IPS-NIHi7 (cell line): ENCODE measurements around the gene CELA2A.
"Not testable (repeated sequence)": the region's sequence is repeated elsewhere in the genome, so short reads cannot be mapped to it uniquely, and the experiment has no call there.

Source experiments
- DNase-seq: peaks from one replicate; pipeline ENCODE4 v3.0.0; 2012; ENCODE audit warnings: mixed read lengths; ENCODE audit errors: extremely low spot score

CELA2A gene

GRCh38 chr1:15424981-15425380, 31.6 kb upstream of the CELA2A start:
- no peak for DNase-seq

- DNase-seq, result no peak
Observed at GRCh38 chr1:15425521-15425920, 31.0 kb upstream of the CELA2A start.

- DNase-seq, result no peak
Observed at GRCh38 chr1:15425958-15426357, 30.6 kb upstream of the CELA2A start.

- no peak for DNase-seq
Observed at GRCh38 chr1:15426492-15427279, 29.8 kb upstream of the CELA2A start.

GRCh38 chr1:15427280-15427666, 29.3 kb upstream of the CELA2A start:
- DNase-seq, result no peak

GRCh38 chr1:15428252-15428651, 28.3 kb upstream of the CELA2A start:
- DNase-seq, result not testable (repeated sequence)

- no peak for DNase-seq
Observed at GRCh38 chr1:15428815-15429435, 27.6 kb upstream of the CELA2A start.

- DNase-seq, result no peak
Observed at GRCh38 chr1:15429701-15430149, 26.8 kb upstream of the CELA2A start.

- DNase-seq, result peak; percentile 97
Observed at GRCh38 chr1:15430787-15431570, 25.6 kb upstream of the CELA2A start.

GRCh38 chr1:15431571-15431948, 25.0 kb upstream of the CELA2A start:
- DNase-seq, result no peak

- no peak for DNase-seq
Observed at GRCh38 chr1:15432324-15432723, 24.2 kb upstream of the CELA2A start.

- DNase-seq, result no peak
Observed at GRCh38 chr1:15433471-15433870, 23.1 kb upstream of the CELA2A start.

GRCh38 chr1:15434739-15435138, 21.8 kb upstream of the CELA2A start:
- DNase-seq, result not testable (repeated sequence)

GRCh38 chr1:15435239-15436077, 21.1 kb upstream of the CELA2A start:
- DNase-seq, result no peak

- DNase-seq, result no peak
Observed at GRCh38 chr1:15436881-15437442, 19.6 kb upstream of the CELA2A start.

- DNase-seq, result no peak
Observed at GRCh38 chr1:15439325-15439724, 17.2 kb upstream of the CELA2A start.

GRCh38 chr1:15440357-15440756, 16.2 kb upstream of the CELA2A start:
- DNase-seq, result no peak

- no peak for DNase-seq
Observed at GRCh38 chr1:15441247-15441646, 15.3 kb upstream of the CELA2A start.

- DNase-seq, result no peak
Observed at GRCh38 chr1:15442119-15442518, 14.4 kb upstream of the CELA2A start.

- DNase-seq, result no peak
Observed at GRCh38 chr1:15442759-15443158, 13.8 kb upstream of the CELA2A start.

GRCh38 chr1:15443281-15443680, 13.3 kb upstream of the CELA2A start:
- DNase-seq, result no peak
